ENCODE measurements around the gene PGLYRP3.

PGLYRP3 gene

DNA sequence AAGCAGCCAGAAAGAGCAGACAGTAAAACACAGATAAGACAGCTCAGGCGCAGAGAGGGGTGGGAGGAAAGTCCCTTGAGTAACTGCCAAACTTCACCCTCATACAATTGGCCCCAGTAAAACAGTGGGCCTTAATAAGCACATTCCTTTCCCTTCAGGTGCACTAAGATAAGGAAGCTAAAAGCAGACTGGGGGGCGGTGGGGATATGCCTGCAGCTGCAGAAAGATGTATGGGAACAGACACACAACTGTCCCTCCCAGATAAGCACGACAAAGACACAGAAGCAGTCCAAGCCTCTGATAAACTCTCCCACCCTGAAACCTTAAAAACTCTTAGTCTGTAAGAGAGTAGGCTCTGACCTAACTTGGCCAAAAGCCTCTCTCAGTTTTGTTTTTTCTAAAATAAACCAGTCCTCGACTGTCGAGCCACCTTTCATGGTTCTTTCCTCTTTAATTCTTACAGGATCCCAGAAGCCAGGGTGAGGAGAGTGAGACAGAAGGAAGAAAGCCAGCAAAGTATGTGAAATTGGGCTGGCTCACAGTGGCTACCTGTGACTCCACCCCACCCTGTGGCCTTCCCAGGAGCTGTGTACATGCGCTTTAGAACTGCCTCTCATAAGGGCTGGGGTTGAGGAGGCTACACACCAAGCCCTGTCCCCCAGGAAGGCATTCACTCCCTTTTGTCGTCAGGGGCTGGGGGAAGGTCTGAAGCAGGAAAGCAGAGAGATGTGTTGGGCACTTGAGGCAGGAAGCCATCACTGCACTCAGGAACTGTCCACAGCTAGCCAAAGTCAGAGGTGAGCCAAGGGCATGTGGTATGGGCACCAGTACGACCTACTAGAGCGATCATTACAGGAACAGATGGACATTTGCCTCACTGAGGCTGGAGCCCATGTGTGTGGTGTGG lies 31.3 kb upstream of the PGLYRP3 start:
- DNase-seq (ENCODE audit: low read depth, low spot score): no peak
- in situ Hi-C loops (cut with HindIII; ENCODE audit: low sequenced_read_pairs): no loop called here
- no peak overlapping the region for H3K4me3 ChIP-seq (ENCODE audit: low read depth, low read length)
- TF ChIP-seq, protein P1, sequence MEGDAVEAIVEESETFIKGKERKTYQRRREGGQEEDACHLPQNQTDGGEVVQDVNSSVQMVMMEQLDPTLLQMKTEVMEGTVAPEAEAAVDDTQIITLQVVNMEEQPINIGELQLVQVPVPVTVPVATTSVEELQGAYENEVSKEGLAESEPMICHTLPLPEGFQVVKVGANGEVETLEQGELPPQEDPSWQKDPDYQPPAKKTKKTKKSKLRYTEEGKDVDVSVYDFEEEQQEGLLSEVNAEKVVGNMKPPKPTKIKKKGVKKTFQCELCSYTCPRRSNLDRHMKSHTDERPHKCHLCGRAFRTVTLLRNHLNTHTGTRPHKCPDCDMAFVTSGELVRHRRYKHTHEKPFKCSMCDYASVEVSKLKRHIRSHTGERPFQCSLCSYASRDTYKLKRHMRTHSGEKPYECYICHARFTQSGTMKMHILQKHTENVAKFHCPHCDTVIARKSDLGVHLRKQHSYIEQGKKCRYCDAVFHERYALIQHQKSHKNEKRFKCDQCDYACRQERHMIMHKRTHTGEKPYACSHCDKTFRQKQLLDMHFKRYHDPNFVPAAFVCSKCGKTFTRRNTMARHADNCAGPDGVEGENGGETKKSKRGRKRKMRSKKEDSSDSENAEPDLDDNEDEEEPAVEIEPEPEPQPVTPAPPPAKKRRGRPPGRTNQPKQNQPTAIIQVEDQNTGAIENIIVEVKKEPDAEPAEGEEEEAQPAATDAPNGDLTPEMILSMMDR (IDR thresholded peaks at IDR 0.05; ENCODE audit: low read depth, low read length): no peak

DNA sequence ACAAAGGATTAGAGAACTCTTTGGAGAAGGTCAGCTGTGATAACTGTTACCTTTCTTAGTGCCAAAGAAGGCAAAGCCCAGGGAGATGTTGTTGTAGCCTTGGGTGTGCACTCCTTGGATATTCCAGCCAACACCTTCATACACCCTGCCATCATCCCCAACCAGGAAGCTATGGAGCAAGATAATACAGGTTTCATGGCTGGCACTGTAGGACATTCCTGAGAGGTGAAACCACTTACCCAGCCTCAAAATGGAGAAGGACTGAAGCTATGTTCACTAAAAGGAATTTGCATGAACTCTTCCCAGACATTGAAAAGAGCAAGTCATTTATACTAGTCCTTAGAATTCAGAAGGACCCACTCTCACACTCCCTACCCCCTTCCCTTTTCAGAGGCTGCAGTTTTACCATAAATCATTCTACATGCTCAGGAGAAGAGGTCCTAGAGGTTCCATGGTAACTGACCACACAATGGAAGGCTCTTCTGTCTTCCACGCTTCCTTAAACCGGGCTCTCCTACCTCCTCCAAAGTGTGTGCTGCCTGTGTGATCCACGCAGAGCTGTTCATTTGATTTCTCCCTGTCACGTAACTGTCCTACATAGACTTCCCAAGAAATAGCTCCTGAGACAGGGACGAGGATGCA lies 30.4 kb upstream of the PGLYRP3 start:
- no peak overlapping the region for H3K4me3 ChIP-seq (ENCODE audit: low read depth, low read length)
- no peak for DNase-seq (ENCODE audit: low read depth, low spot score)
- TF ChIP-seq, protein P1 (IDR thresholded peaks at IDR 0.05; ENCODE audit: low read depth, low read length): no peak
- in situ Hi-C loops (cut with HindIII; ENCODE audit: low sequenced_read_pairs): no loop called here

DNA sequence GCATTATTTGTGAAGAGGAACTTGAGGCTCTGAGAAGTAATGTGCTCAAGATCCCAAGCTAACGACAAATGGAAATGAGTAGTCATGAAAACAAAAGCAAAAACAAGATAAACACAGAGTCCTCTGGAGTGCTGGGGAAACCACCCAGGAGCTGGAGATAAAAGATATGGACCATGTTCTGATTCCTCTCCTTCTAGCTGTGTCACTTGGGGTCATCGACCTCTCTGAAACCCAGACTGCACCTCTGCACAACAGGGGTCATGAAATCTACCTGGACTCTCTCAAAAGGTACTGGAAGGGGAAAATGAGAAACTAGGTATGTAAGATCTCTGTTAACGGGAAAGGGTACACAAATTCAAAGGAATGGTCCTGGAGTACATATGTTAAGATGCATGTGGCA lies 29.4 kb upstream of the PGLYRP3 start:
- DNase-seq (ENCODE audit: low read depth, low spot score): no peak
- in situ Hi-C loops (cut with HindIII; ENCODE audit: low sequenced_read_pairs): no loop called here

DNA sequence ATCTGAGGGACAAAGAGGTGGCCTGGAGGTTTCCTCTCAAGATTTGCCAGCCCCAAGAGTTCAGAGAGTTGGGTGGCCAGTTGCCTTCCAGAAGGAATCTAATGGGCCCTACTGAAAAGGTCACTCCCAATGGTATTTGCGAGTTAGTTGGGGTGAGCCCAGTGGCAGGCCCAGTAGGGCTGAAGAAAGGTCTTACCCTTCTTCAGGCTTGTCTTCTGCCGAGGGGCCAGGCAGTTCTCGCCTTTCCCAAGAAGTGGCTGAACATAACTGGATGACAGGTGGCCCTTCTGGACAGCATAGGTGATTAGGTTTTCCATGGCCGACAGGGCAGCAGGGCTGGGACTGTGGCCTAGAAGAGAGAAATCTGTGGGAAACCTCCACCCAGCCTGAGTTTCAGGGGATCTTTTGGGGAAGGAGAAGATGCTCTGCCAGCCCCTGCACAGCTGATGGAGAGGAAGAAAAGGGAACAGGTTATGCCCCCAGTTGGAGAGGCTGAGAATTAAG lies 28.7 kb upstream of the PGLYRP3 start:
- no peak overlapping the region for H3K4me3 ChIP-seq (ENCODE audit: low read depth, low read length)
- TF ChIP-seq, protein P1 (IDR thresholded peaks at IDR 0.05; ENCODE audit: low read depth, low read length): no peak
- in situ Hi-C loops (cut with HindIII; ENCODE audit: low sequenced_read_pairs): no loop called here
- no peak for DNase-seq (ENCODE audit: low read depth, low spot score)

More for the DNA sequence above, 29.4 kb upstream of the PGLYRP3 start:
- TF ChIP-seq, protein P1 (IDR thresholded peaks at IDR 0.05; ENCODE audit: low read depth, low read length): no peak
- H3K4me3 ChIP-seq (ENCODE audit: low read depth, low read length): no peak overlapping the region

DNA sequence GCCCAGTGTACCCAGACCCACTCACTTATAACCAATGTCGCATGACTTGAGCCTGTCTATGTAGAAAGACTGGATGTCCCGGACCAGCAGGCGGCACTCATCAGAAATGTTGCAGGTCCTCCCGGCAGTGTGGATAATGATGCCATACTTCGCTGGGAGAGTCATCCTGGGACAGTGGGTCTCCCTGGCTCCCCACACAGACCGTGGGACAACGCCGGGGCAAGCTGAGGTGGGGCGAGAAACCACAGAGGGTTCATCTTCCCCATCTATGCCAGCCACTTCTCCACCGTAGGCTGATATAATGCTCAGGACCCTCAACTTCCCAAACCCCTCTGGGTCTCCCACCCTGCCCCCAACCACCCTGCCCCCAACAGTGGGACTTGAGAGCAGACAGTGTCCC lies 27.6 kb upstream of the PGLYRP3 start:
- in situ Hi-C loops (cut with HindIII; ENCODE audit: low sequenced_read_pairs): no loop called here
- TF ChIP-seq, protein P1 (IDR thresholded peaks at IDR 0.05; ENCODE audit: low read depth, low read length): no peak
- DNase-seq (ENCODE audit: low read depth, low spot score): no peak
- H3K4me3 ChIP-seq (ENCODE audit: low read depth, low read length): no peak overlapping the region

DNA sequence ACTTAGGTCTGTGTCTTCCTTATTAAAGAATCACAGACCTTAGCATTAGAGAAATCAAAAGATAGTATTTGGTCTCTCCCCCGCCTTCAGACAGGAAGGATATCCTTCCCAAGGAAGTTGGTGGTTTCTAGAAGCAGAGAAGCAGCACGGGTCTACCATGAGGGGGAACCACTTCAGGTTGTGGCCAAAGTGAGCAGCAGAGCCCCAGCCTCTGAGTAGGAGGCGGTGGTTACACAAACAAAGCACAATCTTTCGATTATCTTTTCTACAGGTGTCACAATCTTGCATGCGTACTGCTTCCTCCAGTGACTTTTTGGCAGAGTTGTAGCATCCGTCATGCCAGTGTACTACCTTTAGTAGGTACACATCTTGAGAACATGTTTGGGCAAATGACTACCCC lies 27.1 kb upstream of the PGLYRP3 start:
- H3K4me3 ChIP-seq (ENCODE audit: low read depth, low read length): no peak overlapping the region
- DNase-seq (ENCODE audit: low read depth, low spot score): no peak
- TF ChIP-seq, protein P1 (IDR thresholded peaks at IDR 0.05; ENCODE audit: low read depth, low read length): no peak
- in situ Hi-C loops (cut with HindIII; ENCODE audit: low sequenced_read_pairs): no loop called here
